Stimulated activated CD8-positive, alpha-beta memory T cell treated with anti-CD3 and anti-CD28 coated beads, Interleukin-2, amount 100 ng/mL, for 1 hour (primary cell): ENCODE results near the gene ATG9B.
"Not testable (repeated sequence)": the region's sequence is repeated elsewhere in the genome, so short reads cannot be mapped to it uniquely, and the experiment has no call there.

ENCODE experiments used
- DNase-seq, 2 donors: peaks; one replicate each; pipeline ENCODE4 v3.0.0-alpha.2; 2020; ENCODE audit warnings: low read depth in 2 of 2

Gene ATG9B

DNA sequence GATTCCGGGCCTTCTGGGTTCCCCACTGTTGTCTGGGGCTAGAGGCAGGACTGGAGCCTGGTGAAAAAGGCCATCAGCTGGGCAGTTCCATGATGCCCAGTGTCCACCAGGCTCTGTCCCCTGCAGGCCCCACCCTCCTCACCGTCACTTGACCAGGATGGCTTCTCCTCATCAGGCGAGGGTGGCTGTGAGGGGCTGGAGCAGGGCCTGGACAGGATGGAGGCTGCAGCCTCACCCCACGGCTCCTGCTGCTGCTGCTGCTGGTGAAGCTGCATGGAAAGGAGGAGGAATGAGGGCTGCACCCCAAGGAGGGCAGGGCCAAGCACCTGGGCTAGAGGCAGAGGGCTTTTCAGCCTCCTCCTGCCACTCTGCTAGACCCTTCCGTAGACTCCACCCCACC is 8.3 kb downstream of the ATG9B start:
- no peak for DNase-seq

DNA sequence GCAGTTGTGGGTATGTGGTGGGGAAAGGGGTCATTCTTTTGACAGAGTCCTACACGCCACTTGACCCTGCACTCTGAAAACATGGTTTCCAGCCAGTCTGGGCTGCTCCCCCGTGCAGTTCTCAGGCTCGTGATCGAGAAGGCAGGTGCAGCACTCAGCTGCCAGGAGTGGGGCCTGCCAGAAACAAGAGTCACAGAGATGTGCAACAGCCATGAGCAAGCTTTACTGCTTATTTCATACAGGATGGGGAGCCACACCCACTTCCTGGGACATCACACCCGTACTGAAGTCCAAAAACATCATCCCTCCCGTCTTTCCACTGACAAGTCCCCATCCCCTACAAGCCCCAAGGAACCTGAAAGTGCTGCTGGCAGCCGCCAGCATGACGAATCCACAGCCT is 9.3 kb downstream of the ATG9B start:
- no peak for DNase-seq

DNA sequence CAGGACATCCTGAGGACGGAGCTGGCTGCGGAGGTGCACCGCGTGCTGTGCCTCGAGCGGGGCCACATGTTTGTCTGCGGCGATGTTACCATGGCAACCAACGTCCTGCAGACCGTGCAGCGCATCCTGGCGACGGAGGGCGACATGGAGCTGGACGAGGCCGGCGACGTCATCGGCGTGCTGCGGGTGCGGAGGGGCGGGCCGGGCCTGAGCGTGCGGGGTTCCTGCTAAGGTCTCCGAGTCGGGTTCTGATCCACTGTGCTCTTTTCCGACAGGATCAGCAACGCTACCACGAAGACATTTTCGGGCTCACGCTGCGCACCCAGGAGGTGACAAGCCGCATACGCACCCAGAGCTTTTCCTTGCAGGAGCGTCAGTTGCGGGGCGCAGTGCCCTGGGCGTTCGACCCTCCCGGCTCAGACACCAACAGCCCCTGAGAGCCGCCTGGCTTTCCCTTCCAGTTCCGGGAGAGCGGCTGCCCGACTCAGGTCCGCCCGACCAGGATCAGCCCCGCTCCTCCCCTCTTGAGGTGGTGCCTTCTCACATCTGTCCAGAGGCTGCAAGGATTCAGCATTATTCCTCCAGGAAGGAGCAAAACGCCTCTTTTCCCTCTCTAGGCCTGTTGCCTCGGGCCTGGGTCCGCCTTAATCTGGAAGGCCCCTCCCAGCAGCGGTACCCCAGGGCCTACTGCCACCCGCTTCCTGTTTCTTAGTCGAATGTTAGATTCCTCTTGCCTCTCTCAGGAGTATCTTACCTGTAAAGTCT is 10.4 kb downstream of the ATG9B start:
- DNase-seq = peak; percentile 59 to 78

DNA sequence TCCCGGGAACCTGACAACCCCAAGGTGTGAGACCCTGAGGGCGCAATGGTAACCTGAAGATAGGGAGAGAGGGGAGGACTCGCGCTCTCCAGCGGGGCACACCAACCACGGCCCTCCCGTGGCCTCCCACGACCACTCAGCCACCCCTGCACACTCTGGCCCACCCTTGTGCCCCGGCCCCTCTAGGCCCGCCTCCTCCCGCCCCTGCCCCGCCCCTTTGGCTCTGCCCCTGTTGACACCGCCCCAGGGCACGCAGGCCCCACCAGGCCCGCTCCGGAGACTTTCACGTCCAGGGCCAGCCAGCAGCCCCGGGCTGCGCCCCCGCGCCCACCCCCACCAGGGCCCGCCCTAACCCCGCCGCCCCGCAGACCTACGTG is 10.9 kb downstream of the ATG9B start:
- DNase-seq = no peak

GRCh38 chr7:151012911-151013347 is 11.4 kb downstream of the ATG9B start:
- no peak for DNase-seq

GRCh38 chr7:151012031-151012692 is 12.1 kb downstream of the ATG9B start:
- DNase-seq = no peak

GRCh38 chr7:151011616-151012015 is 12.7 kb downstream of the ATG9B start:
- DNase-seq = not testable (repeated sequence)

- no peak for DNase-seq
Observed at GRCh38 chr7:151011097-151011409, 13.2 kb downstream of the ATG9B start.

GRCh38 chr7:151010307-151011096 is 13.8 kb downstream of the ATG9B start:
- DNase-seq = no peak

DNA sequence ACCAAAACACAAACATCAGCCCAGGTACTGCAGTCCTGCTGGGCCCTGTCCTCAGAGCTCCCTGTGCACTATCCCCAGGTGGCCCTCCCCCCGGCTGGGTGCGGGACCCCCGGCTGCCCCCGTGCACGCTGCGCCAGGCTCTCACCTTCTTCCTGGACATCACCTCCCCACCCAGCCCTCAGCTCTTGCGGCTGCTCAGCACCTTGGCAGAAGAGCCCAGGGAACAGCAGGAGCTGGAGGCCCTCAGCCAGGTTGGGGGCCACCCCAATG is 14.3 kb downstream of the ATG9B start:
- no peak for DNase-seq

GRCh38 chr7:151009327-151010036 is 14.8 kb downstream of the ATG9B start:
- no peak for DNase-seq

- DNase-seq = peak; percentile 62 to 65
Observed at GRCh38 chr7:151008511-151009323, 15.6 kb downstream of the ATG9B start.

- DNase-seq = no peak
Observed at GRCh38 chr7:151008143-151008510, 16.2 kb downstream of the ATG9B start.

DNA sequence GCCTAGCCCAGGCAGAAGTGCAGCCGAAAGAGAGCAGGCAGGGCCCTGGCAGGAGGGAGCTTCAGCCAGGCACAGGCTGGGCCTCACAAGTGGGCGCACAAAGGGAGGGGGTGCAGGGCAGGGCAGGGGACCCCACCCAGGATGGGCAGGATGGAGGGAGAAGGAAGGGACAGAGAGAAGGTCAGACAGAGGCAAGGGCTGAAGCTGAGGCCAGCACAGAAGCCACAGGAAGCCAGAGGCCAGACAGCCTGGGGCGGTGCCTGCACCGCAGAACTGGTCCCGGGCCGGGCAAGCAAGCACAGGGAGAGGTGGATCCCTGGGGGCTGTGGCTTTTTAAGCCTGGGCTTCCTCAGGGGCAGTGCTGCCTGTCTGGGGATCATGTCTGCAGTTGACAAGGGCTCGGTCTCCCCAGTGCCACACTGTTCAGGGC is 16.8 kb downstream of the ATG9B start:
- no peak for DNase-seq

DNA sequence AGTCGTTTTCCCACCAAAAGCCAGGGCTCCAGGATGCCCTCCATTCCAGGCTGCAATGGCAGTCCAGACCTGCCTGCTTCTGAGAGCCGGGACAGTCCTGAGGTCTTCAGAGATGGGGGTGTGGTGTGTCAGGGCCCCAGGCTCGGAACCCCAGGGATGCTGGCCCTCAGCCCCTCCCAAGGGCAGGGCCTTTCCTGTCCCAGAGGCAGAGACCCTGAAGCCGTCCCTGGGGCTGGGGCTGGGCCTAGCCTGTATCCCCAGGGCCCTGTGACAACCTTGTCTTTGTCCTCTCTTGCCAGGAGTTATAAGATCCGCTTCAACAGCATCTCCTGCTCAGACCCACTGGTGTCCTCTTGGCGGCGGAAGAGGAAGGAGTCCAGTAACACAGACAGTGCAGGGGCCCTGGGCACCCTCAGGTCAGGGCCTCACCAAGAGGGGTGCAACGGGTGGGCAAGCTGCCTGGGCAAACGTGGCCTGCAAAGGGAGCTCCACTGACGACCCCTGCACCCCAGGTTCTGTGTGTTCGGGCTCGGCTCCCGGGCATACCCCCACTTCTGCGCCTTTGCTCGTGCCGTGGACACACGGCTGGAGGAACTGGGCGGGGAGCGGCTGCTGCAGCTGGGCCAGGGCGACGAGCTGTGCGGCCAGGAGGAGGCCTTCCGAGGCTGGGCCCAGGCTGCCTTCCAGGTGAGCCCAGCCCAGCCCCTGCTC is 17.5 kb downstream of the ATG9B start:
- DNase-seq = no peak

DNA sequence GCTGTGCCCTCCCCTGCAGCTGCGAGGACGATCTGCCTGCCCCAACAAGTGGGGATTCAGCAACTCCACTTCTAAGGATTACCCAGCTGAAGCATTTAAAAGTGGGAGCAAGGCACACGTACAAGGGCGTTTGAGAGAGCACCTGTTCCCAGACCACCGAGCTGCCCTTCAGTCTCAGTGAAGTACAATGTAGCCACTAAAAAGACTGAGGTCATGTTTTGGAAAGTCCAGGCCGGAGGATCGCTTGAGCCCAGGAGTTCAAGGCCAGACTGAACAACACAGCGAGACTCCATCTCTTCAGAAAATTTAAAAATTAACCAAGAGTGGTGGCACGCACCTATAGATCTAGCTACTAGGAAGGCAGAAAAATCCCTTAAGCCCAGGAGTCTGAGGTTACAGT is 18.7 kb downstream of the ATG9B start:
- no peak for DNase-seq

DNA sequence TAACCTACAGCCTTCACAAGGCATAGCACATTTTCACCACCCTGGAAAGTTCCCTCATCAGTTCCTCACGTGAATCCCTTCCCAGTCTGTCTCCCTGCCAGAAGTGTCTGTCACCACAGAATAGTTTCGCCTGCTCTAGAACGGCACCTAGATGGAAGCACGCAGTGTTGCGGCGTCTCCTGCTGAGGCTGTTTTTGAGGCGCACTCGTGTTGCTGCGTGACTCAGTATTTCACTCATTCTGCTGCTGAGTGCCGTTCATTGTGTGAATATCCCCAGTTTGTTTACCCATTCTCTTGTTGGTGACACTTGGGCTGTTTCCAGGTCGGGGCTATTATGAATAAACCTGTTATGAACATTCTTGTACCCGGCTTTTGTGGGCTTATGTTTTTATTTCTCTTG is 20.7 kb downstream of the ATG9B start:
- DNase-seq = no peak

DNA sequence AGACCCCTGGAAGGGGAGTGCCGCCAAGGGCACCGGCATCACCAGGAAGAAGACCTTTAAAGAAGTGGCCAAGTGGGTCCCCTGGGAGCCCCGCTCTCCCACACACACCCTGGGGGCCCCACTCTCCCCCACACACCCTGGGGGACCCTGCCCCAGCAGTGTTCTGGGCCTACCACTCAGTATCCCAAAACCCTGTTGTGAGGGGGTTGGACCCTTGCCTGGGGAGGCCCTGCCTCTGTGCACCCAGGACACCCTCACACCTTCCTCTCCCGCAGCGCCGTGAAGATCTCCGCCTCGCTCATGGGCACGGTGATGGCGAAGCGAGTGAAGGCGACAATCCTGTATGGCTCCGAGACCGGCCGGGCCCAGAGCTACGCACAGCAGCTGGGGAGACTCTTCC is 22.7 kb downstream of the ATG9B start:
- DNase-seq = no peak

GRCh38 chr7:151000897-151001495 is 23.3 kb downstream of the ATG9B start:
- no peak for DNase-seq

- no peak for DNase-seq
Observed at GRCh38 chr7:150999497-151000230, 24.6 kb downstream of the ATG9B start.
